Pancreas (tissue), 10 donors: ENCODE data around the gene PANX2. TPM values are rescaled to one million over a fixed set of nuclear protein-coding genes. Genes with fewer than 3 reads are reported as not detected.

ENCODE experiments used
- ATAC-seq, 4 donors: fragments of 200-7000 bp; cut with Tn5 transposase; one replicate each; pipeline versions ENCODE4 v1.8.0 to v1.9.1; 2020; ENCODE audit warnings: mild to moderate bottlenecking in 4 of 4, moderate library complexity in 4 of 4
- DNase-seq, 6 donors: peaks; one replicate each; pipeline ENCODE4 v3.0.0-alpha.2; 2020
- FAIRE-seq: peaks from 2 replicates; lab custom pipeline; 2012; peaks lifted over from hg19 to GRCh38; lab: Jason Lieb, UNC
- H3K27ac ChIP-seq, 4 donors: fragments of 200-600 bp; sonication (generic); 1 replicate in 3 of 4; 2 replicates in 1 of 4; pipeline versions ENCODE4 v1.5.0 to v1.8.0; 2020
- H3K27me3 ChIP-seq, 4 donors: fragments of 200-600 bp; one replicate each; pipeline ENCODE4 v1.8.0; 2021
- H3K36me3 ChIP-seq, 3 donors: fragments of 200-600 bp; sonication (generic) in 1 of 3; one replicate each; pipeline versions ENCODE4 v1.5.0 to v1.8.0; 2020 to 2021
- H3K4me1 ChIP-seq, 3 donors: fragments of 200-600 bp; one replicate each; pipeline ENCODE4 v1.8.0; 2021
- H3K4me3 ChIP-seq, 4 donors: fragments of 200-600 bp; sonication (generic) in 2 of 4; one replicate each; pipeline versions ENCODE4 v1.5.0 to v1.8.0; 2020 to 2021
- H3K9me3 ChIP-seq, 4 donors: fragments of 200-600 bp; one replicate each; pipeline ENCODE4 v1.8.0; 2021
- CTCF ChIP-seq, 4 donors: fragments of 200-600 bp; sonication (generic) in 3 of 4; IDR thresholded peaks; one replicate each; pipeline versions ENCODE4 v1.5.0 to v1.8.0; 2021; ENCODE audit warnings: antibody characterized with exemption in 4 of 4
- WGBS, 2 donors: extraction: QIAGEN DNeasy Blood & Tissue Kit; methylation state at CpG; one replicate each; pipeline ENCODE4 v1.1.7; 2013; 5-methylcytosine and 5-hydroxymethylcytosine counted together
- intact Hi-C, 3 donors: fragments of 100-400 bp; cut with DNase I; formaldehyde crosslinking; loops; one replicate each; pipeline versions ENCODE4 v1.11.1 to v1.14.2; 2022
- polyA plus RNA-seq, 2 donors: library from polyadenylated mRNA; stranded (reverse); fragments of 200-250 nt; gene quantifications; one replicate each; pipeline ENCODE4 v1.2.3, GENCODE V29; 2013
- total RNA-seq, 6 donors: library from RNA; stranded (reverse); fragmentation: NEBNext Ultra II Directional in 4 of 6; extraction: Animal tissue kit (Norgen Biotek cat#: 25700) in 4 of 6; gene quantifications; one replicate each; pipeline versions ENCODE4 v1.2.1 to v1.2.4, GENCODE V29; 2021 to 2023
- donor health status: healthy with polysubstance abuse.
- donor health status: DM: no; HTN: no; CAD: no; lungs with moderate emphysema.
- donor health status: DM: no; HTN: no; CAD: no.
- donor health status: control.
- donor health status: control.
- donor health status: Bipolar disorder and iron deficiency.
- donor health status: DM: yes; HTN: yes; CAD: no.
- donor health status: DM: no; HTN: no; CAD: no.
- donor health status: DM: no; HTN: no; CAD: no.
- donor health status: DM: yes; HTN: yes; CAD: no.

The PANX2 gene
- total and polyA plus RNA-seq, 8 donors, result 0.31 to 3.5 (median 0.67) TPM

- H3K4me3 ChIP-seq, result no peak overlapping the region
- H3K27ac ChIP-seq, result no peak overlapping the region
- ATAC-seq, result no peak
- no peak for TF ChIP-seq CTCF (IDR thresholded peaks at IDR 0.05)
- no peak for FAIRE-seq
- DNase-seq, result peak in 3 of 6 donors; percentile 38 to 88 (median 69)
- H3K27me3 ChIP-seq, result no peaks in the 10 kb centered on the region
- H3K36me3 ChIP-seq, result peaks cover 0 to 62% (median 24%) of the 10 kb centered on the region in 3 donors
- no peaks in the 10 kb centered on the region for H3K4me1 ChIP-seq
- no peaks in the 10 kb centered on the region for H3K9me3 ChIP-seq
- intact Hi-C loops, result no loop called here
- 62 to 74% methylated on average over 13 to 17 of the region's 17 CpGs for WGBS, 2 donors
Observed at GRCh38 chr22:50215297-50216054, 44.9 kb downstream of the PANX2 start.

GRCh38 chr22:50216055-50216683 lies 45.6 kb downstream of the PANX2 start:
- FAIRE-seq, result no peak
- H3K36me3 ChIP-seq, result peaks cover 0 to 63% (median 24%) of the 10 kb centered on the region in 3 donors

GRCh38 chr22:50216684-50217520 lies 46.4 kb downstream of the PANX2 start:
- Histone ChIP-seq H3K4me3 (no peak overlapping the region), H3K27me3 (no peaks in the 10 kb centered on the region), H3K27ac (no peak overlapping the region), H3K9me3 (no peaks in the 10 kb centered on the region), H3K36me3 (peaks cover 0 to 66% (median 30%) of the 10 kb centered on the region in 3 donors), H3K4me1 (no peaks in the 10 kb centered on the region)
- no peak for FAIRE-seq
- intact Hi-C loops, result no loop called here
- no peak for TF ChIP-seq CTCF (IDR thresholded peaks at IDR 0.05)
- WGBS, 2 donors, result 95 to 96% methylated on average over 54 to 57 of the region's 57 CpGs
- ATAC-seq, result no peak
- DNase-seq, result peak in 3 of 6 donors; percentile 15 to 83 (median 49)

More at GRCh38 chr22:50216055-50216683, 45.6 kb downstream of the PANX2 start:
- no peak for TF ChIP-seq CTCF (IDR thresholded peaks at IDR 0.05)
- Histone ChIP-seq H3K9me3 (no peaks in the 10 kb centered on the region), H3K4me3 (no peak overlapping the region), H3K27me3 (no peaks in the 10 kb centered on the region), H3K27ac (no peak overlapping the region), H3K4me1 (no peaks in the 10 kb centered on the region)
- WGBS, 2 donors, result 88 to 91% methylated on average over 15 of the region's 15 CpGs
- DNase-seq (peak in 3 of 6 donors; percentile 15 to 64 (median 42)), ATAC-seq (no peak)
- intact Hi-C loops, result no loop called here

- DNase-seq, result peak in 2 of 6 donors; percentile 49 to 73
- Histone ChIP-seq H3K4me1 (no peaks in the 10 kb centered on the region), H3K4me3 (no peak overlapping the region), H3K36me3 (peaks cover 0 to 68% (median 37%) of the 10 kb centered on the region in 3 donors), H3K27ac (no peak overlapping the region), H3K27me3 (no peaks in the 10 kb centered on the region), H3K9me3 (no peaks in the 10 kb centered on the region)
- WGBS, 2 donors, result 89 to 91% methylated on average over 21 of the region's 21 CpGs
- FAIRE-seq, result no peak
- intact Hi-C loops, result no loop called here
- no peak for TF ChIP-seq CTCF (IDR thresholded peaks at IDR 0.05)
- no peak for ATAC-seq
Observed at GRCh38 chr22:50217543-50218152, 47.1 kb downstream of the PANX2 start.
